ENCODE measurements around the gene NRM.
"Not testable (repeated sequence)": the region's sequence is repeated elsewhere in the genome, so short reads cannot be mapped to it uniquely, and the experiment has no call there.

NRM gene

DNA sequence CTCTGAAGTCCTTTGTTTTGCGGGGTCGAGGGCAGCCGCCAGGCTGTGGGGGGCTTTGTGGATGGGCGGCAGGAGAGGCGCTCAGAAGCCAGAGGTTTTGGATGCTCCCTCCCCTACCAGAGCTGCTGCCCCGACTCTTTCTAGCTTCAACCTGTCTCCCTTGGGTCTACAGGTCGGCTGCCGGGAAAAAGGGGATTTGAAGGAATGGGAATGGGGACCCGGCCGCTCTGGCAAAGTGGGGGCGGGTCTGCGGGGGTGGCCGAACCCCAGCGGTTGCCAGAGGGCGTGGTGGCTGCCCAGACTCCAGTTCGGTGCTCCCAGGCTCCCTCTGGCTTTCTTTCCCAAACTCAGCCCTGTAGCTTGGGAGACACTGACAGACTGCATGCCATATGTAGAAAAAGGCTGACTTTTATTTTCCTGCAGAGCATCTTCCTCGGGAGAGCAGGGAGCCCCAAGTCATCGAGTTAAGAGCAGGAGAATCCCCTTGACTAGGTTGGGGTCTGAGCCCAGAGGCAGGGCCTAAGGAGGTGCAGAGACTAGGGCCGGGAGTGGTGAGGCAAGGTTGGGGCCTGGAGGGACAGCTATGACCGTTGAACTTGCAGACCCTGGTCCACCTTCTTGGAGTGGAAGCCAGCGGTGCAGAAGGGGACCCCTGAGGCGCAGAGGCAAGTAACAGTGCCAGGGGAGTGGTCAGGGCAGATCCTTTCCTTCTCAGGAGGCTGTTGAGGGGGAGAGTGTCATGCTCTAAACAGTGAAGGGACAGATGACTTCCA is 2.9 kb downstream of the NRM start:
- no peak for DNase-seq

GRCh38 chr6:30686908-30687658 is 3.7 kb downstream of the NRM start:
- peak; percentile 91 for DNase-seq

DNA sequence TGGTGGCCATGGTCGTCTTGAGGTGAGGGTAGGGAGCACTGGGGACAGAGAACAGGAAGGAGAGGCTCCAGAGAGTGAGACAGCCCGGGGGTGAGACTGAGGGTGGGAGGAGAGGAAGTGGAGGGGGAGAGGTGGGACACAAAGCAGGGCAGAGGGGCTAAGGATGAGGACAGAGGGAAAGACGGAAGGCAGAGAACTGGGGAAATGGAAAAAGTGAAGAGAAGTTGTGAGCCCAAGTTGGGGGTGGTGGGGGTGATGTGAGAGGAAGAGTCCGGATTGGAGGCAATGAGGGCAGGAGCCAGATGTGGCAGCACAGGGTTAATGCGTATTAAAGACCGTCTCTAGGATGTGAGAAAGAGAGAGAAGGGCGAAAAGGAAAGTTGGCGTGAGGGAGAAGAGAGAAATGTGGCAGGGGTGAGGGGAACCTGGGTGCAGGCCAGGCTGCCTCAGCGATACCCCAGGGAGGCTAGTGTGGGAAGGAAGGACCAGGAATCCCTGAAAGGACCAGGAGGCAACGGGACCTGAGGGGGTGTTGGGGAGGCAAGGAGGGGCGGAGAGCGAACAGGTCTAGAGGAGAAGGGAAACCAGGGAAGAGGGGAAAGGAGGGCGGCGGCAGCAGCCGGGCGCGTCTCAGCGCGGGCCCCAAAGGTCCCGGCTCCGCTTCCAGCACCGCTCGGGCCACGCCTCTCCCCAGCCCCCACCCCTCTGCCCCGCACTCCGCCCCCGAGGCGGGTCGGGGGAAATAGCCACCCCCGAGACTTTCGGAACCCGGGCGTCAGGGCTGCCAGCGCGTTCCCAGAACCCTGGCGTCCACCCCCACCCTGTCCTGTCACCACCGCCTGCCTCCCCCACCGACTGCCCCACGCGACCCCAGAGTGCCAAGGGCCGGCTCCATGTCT is 4.5 kb downstream of the NRM start, which contains the start of gene PPP1R18:
Gene PPP1R18 (minus strand): TSS at position 637 of the 899 bp plus-strand sequence. CDS start 627 bp downstream, at position 10.
- peak; percentile 26 for DNase-seq

GRCh38 chr6:30685157-30686008 is 5.4 kb downstream of the NRM start:
- peak; percentile 47 for DNase-seq

DNA sequence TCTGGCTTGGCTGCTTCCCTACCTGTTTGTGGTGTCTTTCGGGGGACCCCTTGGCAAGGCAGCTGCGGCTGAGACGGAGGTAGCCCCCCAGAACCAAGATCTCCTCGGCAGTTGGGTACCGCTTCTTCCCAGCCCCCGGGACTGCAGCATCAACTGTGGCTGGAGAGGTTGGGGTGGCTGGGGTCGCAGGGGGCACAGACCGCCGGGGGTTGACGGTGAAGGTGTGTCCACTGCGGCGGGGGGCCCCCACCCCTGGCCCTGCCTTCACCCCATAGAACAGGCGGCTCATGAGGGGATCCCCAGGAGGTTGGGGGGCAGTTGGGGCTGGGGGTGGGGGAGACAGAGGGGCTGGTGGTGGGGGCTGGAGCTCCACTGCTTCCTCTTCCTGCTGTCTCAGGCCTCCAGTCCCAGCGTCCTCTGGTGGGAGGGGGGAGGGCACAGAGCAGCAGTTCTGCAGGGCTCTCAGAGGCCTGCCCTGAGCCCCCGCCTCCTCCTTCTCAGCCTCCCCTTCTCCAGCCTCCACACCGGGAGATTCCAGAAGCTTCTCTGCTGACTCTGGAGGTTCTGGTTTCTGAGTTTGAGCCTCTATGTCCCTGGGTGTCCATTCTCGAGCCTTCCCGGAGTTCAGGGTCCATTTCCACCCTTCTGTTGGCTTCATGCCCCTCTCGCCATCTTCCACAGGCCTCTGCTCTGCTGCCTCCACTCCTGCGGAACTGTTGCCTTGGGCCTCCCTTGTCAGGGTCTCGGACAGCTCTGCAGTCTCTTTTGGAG is 6.2 kb downstream of the NRM start:
- peak; percentile 62 for DNase-seq

DNA sequence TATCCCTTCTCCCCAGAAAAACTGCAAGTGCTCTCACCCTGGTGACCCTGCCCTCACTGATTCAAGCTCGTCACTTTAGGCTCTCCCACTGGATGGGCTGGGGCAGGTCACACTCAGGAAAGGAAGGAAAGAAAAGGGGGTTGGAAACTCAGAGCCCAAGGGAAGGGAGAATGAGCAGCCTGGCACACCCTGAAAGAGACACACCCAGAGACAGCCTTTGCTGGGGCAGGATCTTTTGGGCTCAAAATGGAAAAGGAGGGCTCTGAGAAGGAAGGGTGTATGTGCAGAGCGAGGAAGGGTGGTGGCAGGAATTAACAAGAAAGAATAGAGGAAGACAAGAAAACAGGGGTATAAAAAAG is 6.8 kb downstream of the NRM start:
- DNase-seq = no peak

DNA sequence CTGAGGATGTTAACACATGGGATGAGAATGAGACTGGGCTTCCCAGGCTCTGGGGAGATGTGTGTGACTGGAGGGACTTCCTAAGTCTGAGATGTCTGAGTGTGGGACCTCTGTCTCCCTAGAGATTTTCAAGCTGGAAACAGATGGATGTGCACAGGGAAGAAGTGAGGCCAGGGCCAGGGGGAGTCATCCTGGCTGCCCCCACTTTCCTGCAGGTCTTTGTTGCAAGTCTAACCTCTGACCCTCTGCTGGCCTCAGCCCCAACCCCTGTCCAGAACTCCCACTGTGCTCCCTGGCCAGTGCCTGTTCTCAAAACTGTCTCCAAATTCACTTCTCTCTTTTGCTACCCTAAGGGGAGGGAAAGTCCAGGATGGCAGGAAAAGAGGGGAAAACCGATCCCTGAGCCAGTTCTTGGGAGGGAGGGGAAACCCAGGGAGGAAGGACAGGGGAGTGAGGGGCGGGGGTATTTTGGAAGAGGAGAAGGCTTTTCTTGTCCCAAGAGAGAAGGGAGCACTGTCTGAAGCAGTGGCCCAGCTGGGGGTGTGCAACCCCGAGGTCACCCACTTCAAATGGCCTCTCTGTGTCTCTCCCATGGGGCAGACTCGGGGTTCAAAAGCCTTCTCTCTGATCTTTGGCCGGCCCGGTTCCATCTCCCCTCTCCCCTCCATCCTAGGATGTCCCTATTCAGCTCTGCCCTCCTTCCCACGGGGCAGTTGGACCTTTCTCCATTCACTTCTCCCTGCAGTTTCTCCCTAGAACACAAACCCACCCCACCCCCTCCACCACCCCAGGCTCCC is 7.4 kb downstream of the NRM start:
- no peak for DNase-seq

- peak; percentile 97 for DNase-seq
Observed at GRCh38 chr6:30682143-30683117, 8.4 kb downstream of the NRM start.

- DNase-seq = peak; percentile 84
Observed at GRCh38 chr6:30681766-30682142, 9.0 kb downstream of the NRM start.

GRCh38 chr6:30679765-30680535 is 10.8 kb downstream of the NRM start:
- no peak for DNase-seq

DNA sequence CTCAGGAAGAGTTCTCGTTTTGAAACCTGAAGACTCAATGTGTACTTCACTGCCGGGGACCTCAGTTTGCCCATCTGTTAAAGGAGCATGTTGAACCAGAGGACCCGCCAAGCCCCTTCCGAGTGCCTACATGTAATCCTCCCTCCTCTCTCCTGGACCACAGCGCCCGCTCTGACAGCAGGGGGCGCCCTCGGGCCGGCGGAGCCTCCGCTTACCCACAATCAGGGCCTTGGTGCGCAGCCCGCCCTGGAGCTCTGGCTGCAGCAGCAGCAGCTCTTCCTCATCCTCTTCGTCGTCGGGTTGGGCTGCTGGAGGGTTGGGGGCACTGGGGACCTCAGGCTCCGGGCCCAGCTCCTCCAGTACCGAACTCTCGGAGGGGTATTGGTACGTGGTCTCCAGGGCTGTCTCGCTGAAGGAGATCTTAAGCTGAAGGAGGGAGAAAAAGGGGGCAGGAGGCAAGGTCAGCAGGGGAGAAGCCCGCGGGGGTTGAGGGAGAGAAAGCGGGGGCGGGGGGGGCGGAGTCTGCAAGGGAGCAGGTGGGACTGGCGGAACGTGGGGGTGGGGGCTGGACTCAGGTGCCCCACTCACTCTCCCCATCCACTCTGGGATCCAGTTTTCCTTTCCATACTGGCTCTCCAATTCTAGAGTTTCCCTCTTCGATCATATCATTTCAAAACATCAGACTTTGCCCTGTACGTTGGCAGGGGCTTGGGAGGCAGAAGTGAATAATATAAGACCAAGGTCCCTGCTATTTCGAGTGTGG is 11.6 kb downstream of the NRM start:
- DNase-seq = peak; percentile 73

- DNase-seq = no peak
Observed at GRCh38 chr6:30676660-30677285, 14.0 kb downstream of the NRM start.

GRCh38 chr6:30672445-30673253 is 18.1 kb downstream of the NRM start, which contains the start of gene DHX16:
DHX16 (minus strand) TSS chr6:30673006; CDS start chr6:30672841, 165 bp downstream.
- peak; percentile 95 for DNase-seq

- DNase-seq = no peak
Observed at GRCh38 chr6:30670760-30671527, 19.8 kb downstream of the NRM start.

GRCh38 chr6:30666300-30666699 is 24.5 kb downstream of the NRM start:
- DNase-seq = not testable (repeated sequence)
